Stimulated activated CD4-positive, alpha-beta T cell treated with anti-CD3 and anti-CD28 coated beads, Interleukin-4, amount 100 ng/mL, for 1 hour (primary cell): ENCODE measurements around the gene FCRL6.

Experiments
- DNase-seq: peaks from one replicate; pipeline ENCODE4 v3.0.0-alpha.2; 2020

The FCRL6 gene

GRCh38 chr1:159838715-159839114 is 36.6 kb downstream of the FCRL6 start:
- DNase-seq = no peak

- DNase-seq = no peak
These were observed 37.1 kb downstream of the FCRL6 start for GRCh38 chr1:159839116-159839849.

- no peak for DNase-seq
These were observed 39.6 kb downstream of the FCRL6 start for GRCh38 chr1:159841749-159842148.

- DNase-seq = no peak
These were observed 41.3 kb downstream of the FCRL6 start for GRCh38 chr1:159843459-159843858.

DNA sequence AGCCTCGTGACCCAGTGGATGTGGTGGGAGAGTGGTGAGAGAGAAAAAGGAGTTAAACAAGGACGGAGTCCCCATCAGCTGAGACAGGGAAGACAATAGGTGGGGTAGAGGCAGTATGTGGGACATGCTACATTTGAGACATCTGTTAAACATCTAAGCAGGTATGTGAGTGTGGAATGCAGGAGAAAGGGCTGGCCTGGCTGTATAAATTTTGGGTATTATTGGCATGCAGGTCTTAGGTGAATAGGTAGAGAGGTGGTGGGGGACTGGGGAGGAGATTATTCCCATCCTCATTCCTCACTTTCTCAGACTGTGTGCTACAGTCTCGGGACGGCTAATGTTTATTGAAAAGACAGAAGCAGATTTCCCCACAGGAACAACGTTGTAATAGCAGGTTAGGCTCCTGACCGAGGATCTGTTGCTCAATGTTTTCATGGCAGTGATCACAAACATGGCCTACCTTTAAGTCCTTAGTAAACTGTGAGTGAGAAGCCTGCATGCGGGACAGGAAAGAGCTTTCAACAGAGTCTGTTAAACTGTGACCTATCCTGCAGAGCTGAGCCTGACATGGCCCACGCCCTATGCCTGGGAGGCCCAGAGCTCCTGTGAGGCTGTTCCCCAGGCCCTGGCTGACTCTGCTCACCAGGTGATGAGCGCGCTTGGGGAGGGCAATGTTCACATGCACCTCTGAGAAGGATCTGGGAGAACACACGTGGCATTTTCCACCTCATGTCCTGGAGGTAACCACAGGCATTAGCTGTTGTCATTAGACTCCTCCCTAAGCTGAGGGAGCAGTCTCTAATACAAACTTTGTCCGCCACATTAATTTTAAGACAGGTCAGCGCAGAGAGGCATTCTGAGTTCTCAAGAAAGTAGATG is 43.8 kb downstream of the FCRL6 start:
- DNase-seq = no peak

DNA sequence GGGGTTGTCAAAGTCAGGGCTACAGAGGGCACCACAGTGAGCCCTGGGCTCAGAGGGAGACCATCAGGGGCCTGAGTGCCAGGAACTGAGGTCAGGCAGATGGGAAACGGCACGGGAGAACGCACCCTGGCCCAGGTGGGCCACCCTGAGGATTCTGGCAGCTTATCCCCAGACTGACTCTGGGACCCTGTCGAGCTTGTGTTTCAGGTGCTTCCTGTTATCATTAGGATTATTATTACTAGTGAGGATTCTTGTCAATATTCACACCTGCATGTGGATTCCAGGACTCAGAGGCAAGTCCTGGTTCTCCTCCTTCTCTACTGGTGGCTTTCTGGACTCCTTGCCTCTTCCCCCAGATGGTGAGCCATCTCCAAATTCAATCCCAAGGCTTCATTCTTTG is 45.1 kb downstream of the FCRL6 start:
- no peak for DNase-seq

DNA sequence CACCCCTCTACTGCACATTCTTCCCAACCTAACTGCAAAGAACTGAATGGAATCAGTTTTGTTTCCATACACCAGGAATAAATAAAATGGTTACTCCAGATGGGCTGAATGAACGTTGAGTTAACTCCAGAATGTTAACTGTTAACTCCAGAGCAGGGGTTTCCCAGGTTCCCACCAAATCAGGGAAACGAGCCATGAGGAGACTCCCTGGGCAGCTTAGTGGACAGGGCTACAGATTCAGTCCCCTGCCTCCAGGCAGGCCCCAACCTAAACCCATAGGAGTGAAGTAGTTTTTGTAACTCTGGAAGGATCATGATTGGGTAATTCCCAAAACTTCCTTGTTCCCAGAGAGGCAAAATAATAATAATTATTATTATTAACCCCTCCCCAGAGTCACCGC is 46.2 kb downstream of the FCRL6 start:
- no peak for DNase-seq

DNA sequence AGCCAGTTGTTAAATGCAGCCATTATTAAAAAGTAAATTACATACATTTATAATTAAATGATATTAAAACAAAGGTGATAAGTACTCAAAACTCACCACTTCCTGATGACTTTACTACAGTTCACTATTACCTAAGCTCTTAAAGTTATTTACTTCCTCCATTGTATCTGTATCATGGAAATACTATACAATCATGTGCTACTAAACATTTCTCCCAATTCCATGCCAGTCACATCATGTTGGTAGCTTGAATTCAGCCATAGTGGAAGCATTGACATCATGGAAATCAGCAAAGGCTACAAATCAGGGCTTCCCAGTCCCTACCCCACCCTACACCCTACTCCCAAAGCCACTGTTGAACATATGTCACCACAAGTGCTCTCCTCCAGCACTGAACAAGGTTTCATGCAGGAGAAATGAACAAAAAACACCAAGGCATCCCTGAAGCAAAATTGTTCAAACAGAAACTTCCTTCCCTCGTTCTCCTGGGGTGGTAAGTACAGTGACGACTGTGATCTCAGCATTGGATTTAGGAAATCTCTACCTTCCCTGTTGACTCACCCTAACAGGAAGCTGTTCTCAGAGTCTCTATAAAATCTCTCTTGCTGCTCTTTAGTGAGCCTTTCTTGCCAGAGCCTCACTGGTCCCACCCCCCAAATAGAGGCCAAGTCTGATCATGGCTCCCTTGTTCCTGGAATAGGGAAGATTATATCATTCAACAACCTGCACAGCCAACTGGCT is 47.6 kb downstream of the FCRL6 start:
- DNase-seq = no peak

- DNase-seq = no peak
These were observed 49.2 kb downstream of the FCRL6 start for GRCh38 chr1:159851407-159851806.

DNA sequence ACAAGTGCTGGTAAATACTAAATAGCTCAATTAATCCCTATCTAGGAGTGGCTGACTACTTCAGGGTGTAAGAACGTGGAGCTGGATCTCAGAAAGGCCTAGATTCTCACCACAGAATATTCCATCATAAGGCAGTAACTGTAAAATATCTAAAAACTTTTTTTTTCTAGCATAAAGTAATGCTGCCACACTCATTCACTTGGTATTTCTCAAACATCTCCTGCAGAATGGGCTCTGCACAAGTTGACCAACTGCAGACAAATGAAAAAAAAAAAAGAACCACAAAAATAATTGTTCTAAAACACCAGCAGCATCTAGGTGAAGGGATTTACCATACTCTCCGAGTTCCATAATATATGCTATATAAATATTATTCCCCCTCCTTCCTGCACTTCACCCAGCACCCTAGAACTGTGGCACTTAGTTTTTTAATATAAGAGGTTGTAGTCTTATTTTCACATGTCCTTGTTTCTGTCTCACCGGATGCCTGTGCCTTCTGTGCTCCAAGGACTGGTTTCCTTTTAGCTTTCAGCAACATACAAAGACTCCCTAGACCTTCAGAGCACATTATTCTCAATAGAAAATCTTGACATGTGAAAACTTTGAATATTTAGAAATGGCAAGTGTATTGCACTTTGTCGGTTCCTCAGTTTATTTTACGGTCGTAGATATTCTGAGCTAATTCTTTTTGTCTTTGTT is 51.4 kb downstream of the FCRL6 start:
- no peak for DNase-seq

GRCh38 chr1:159854116-159854692 is 52.0 kb downstream of the FCRL6 start:
- DNase-seq = peak; percentile 30

GRCh38 chr1:159854693-159855192 is 52.6 kb downstream of the FCRL6 start:
- peak; percentile 75 for DNase-seq

DNA sequence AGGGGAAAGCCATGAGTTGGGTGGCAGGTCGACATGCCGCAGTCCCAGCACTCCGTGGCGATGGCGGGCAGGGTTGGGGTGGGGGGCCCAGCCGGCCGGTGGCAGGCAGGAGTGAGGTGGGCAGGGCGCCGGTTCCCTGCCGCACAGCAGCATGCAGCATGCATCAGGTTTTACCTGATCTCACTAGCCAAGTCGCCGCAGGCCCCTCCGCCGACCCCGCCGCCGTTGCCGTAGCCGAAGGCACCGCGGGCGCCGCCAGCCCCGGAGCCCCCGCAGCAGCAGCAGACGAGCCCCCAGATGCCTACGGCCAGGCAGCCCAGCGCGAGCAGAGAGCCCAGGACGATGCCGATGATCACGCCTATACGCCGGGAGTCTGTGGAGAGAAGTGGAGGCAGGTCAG is 53.5 kb downstream of the FCRL6 start:
- DNase-seq = no peak

DNA sequence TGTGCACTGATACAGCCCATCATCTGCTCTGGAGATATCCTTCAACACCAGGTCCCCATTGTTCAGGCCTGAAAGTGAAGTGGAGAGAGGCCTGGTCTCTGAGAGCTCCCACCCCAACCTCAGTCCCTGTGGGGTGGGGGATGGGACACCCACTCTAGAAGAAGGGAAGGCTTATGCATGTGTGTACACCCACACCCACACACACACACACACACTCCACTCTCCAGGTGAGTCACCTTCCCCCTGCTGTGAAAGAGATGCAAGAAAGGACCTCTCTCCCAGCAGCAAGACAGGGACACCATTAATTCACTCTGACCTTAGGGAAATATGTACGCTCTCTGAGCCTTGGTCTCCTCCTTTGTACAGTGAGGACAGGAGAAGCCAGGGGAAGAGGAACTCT is 54.4 kb downstream of the FCRL6 start:
- DNase-seq = no peak

DNA sequence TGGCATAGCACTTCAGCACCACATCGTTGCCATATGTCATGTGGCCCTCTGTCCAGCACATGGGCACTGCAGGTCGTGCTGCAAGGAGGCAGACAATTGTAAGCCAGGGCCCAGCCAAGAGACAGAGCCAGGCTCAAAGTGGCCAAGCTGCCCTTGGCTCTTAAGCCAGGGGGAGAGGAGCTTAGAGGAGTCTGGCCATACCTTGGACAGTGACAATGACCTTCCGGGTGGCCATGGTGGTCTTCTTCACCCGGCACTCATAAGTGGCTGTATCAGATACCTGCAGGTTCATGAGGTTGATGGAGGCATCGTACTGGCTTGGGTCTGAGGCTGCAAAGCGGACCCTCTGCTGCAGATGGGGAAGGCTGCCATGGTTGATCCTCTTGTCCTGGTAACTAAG is 55.7 kb downstream of the FCRL6 start:
- DNase-seq = no peak

- DNase-seq = no peak
These were observed 57.7 kb downstream of the FCRL6 start for GRCh38 chr1:159859767-159860322.

- no peak for DNase-seq
These were observed 58.3 kb downstream of the FCRL6 start for GRCh38 chr1:159860456-159860855.

GRCh38 chr1:159861218-159861617 is 59.1 kb downstream of the FCRL6 start:
- DNase-seq = no peak

DNA sequence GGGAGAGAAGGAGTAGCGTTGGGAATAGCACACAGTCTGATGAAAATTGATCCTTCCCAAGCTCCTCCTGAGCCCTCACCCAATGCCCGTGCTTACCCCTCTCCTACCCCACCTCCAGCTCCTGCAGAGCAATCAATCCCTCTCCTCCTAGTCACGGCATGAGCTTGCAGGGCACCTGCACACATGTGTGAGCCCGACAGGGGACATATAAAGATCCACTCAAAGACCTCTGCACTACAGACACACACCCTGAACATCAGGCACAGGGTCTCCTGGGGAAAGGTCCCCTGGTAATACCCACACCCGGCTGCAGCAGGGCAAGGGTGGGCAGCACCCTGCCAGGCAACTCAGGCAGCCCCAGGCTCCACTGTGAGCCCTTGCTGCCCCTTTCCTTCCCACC is 59.9 kb downstream of the FCRL6 start:
- no peak for DNase-seq

- DNase-seq = no peak
These were observed 60.4 kb downstream of the FCRL6 start, which contains the start of gene VSIG8 for GRCh38 chr1:159862557-159862956. TSS of gene VSIG8 (minus strand) at chr1:159862657. CDS start at chr1:159862521, 136 bp downstream.

DNA sequence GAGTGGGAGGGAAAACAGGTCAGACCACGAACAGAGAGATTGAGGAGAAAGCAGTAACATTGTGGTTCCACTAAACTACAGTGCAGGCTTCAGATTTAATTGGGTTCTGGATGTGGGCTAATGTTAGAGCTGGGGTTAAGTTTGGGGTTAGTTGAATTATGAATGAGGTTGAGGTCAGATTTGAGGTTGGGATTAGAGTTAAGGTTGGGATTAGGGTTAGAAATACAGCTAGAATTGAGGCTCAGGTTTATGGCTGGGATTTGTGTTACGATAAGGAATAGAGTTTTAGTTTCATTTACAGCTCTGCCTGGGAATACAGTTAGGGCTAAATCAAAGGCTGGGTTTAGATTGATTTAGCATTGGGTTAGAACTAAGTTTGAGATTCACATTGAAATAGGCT is 62.1 kb downstream of the FCRL6 start:
- no peak for DNase-seq
